HFFc6 (cell line): ENCODE results near the gene CHST3. TPM values are rescaled to one million over a fixed set of nuclear protein-coding genes. Genes with fewer than 3 reads are reported as not detected.
A peak's percentile ranks its signal among the peaks of the same experiment; 100 is the strongest.
"Not testable (repeated sequence)": the region's sequence is repeated elsewhere in the genome, so short reads cannot be mapped to it uniquely, and the experiment has no call there.

Experiments
- DNase-seq: peaks from one replicate; pipeline ENCODE4 v3.0.0-alpha.2; 2018
- H3K27ac Mint-ChIP-seq: 2 replicates; pipeline ENCODE4 v1.8.0; 2020; ENCODE audit warnings: mild to moderate bottlenecking, mixed read lengths
- H3K27me3 Mint-ChIP-seq: 2 replicates; pipeline ENCODE4 v1.8.0; 2021; ENCODE audit warnings: mild to moderate bottlenecking, moderate library complexity, mixed read lengths; ENCODE audit not compliant: insufficient read depth
- H3K36me3 Mint-ChIP-seq: 2 replicates; pipeline ENCODE4 v1.8.0; 2021; ENCODE audit warnings: low read depth, mixed read lengths
- H3K4me1 Mint-ChIP-seq: 2 replicates; pipeline ENCODE4 v1.8.0; 2020; ENCODE audit warnings: low read depth, mixed read lengths
- H3K4me3 Mint-ChIP-seq: 2 replicates; pipeline ENCODE4 v1.8.0; 2020; ENCODE audit warnings: mild to moderate bottlenecking, moderate library complexity, mixed read lengths
- H3K9me3 Mint-ChIP-seq: 2 replicates; pipeline ENCODE4 v1.8.0; 2020; ENCODE audit warnings: mild to moderate bottlenecking, mixed read lengths
- CTCF ChIP-seq: fragments of 200-600 bp; sonication (generic); IDR thresholded peaks from 2 replicates; pipeline ENCODE4 v1.5.0; 2021; ENCODE audit warnings: antibody characterized with exemption, mild to moderate bottlenecking
- total RNA-seq, 6 experiments: library from RNA; stranded (reverse); fragmentation: NEBNext Ultra II Directional; extraction: Animal tissue kit (Norgen Biotek cat#: 25700); gene quantifications; 2 replicates in 1 of 6; 3 replicates in 5 of 6; pipeline ENCODE4 v1.2.3, GENCODE V29; 2021

The CHST3 gene
- total RNA-seq, 6 experiments from 2014 or later = 34.9 to 48.1 (median 40.3) TPM

GRCh38 chr10:71962901-71963300 lies 1.3 kb upstream of the CHST3 start:
- peak overlapping the region; percentile 80 for H3K4me3 Mint-ChIP-seq
- no peak overlapping the region; the same call in 1 of the 2 replicates for H3K27ac Mint-ChIP-seq
- H3K27me3 Mint-ChIP-seq = peaks cover 7% of the 10 kb centered on the region

GRCh38 chr10:71963351-71964097 lies 671 bp upstream of the CHST3 start:
- Mint-ChIP-seq H3K9me3 (no peaks in the 10 kb centered on the region), H3K27ac (peak overlapping the region; percentile 71), H3K36me3 (peaks cover 25% of the 10 kb centered on the region), H3K4me1 (peaks cover 38% of the 10 kb centered on the region), H3K4me3 (peak overlapping the region; percentile 80), H3K27me3 (peaks cover 7% of the 10 kb centered on the region)
- DNase-seq = no peak
- no peak for TF ChIP-seq CTCF

More at GRCh38 chr10:71962901-71963300, 1.3 kb upstream of the CHST3 start:
- no peak for TF ChIP-seq CTCF
- peaks cover 25% of the 10 kb centered on the region for H3K36me3 Mint-ChIP-seq
- H3K4me1 Mint-ChIP-seq = peaks cover 32% of the 10 kb centered on the region
- DNase-seq = no peak
- H3K9me3 Mint-ChIP-seq = no peaks in the 10 kb centered on the region

GRCh38 chr10:71964743-71965515 lies 734 bp downstream of the CHST3 start:
- peaks cover 52% of the 10 kb centered on the region for H3K4me1 Mint-ChIP-seq
- no peak for TF ChIP-seq CTCF
- peaks cover 5% of the 10 kb centered on the region for H3K27me3 Mint-ChIP-seq
- peak; percentile 76 for DNase-seq
- H3K9me3 Mint-ChIP-seq = no peaks in the 10 kb centered on the region
- H3K27ac Mint-ChIP-seq = peak overlapping the region; percentile 91
- peak overlapping the region; percentile 98 for H3K4me3 Mint-ChIP-seq
- peaks cover 25% of the 10 kb centered on the region for H3K36me3 Mint-ChIP-seq

GRCh38 chr10:71965623-71966022 lies 1.4 kb downstream of the CHST3 start:
- DNase-seq = no peak
- Mint-ChIP-seq H3K27me3 (peaks cover 5% of the 10 kb centered on the region), H3K4me1 (peaks cover 59% of the 10 kb centered on the region), H3K4me3 (peak overlapping the region; percentile 98), H3K9me3 (no peaks in the 10 kb centered on the region), H3K27ac (peak overlapping the region; percentile 91), H3K36me3 (peaks cover 25% of the 10 kb centered on the region)
- TF ChIP-seq CTCF = no peak

- Mint-ChIP-seq H3K4me3 (peak overlapping the region; percentile 98), H3K9me3 (no peaks in the 10 kb centered on the region), H3K4me1 (peaks cover 66% of the 10 kb centered on the region), H3K27ac (peak overlapping the region; percentile 91), H3K36me3 (peaks cover 25% of the 10 kb centered on the region), H3K27me3 (peaks cover 5% of the 10 kb centered on the region)
- DNase-seq = peak; percentile 72
- TF ChIP-seq CTCF = no peak
Observed at GRCh38 chr10:71966046-71967004, 2.1 kb downstream of the CHST3 start.

GRCh38 chr10:71967958-71968357 lies 3.8 kb downstream of the CHST3 start:
- H3K9me3 Mint-ChIP-seq, H3K27me3 Mint-ChIP-seq: not testable (repeated sequence)
- peaks cover 29% of the 10 kb centered on the region for H3K36me3 Mint-ChIP-seq
- peak; percentile 47 for DNase-seq
- peak overlapping the region; percentile 98 for H3K4me3 Mint-ChIP-seq
- peaks cover 78% of the 10 kb centered on the region for H3K4me1 Mint-ChIP-seq
- peak overlapping the region; percentile 98 for H3K27ac Mint-ChIP-seq
